HG03103 (cell line): ENCODE measurements around the gene TAS2R60.

Source experiments
- ATAC-seq: cut with Tn5 transposase; IDR thresholded peaks from one replicate; pipeline ENCODE4 v1.9.1; 2021; ENCODE audit warnings: low read depth; ENCODE audit not compliant: unreplicated experiment

Gene TAS2R60

GRCh38 chr7:143437578-143437977, 5.7 kb upstream of the TAS2R60 start:
- ATAC-seq, result no peak

GRCh38 chr7:143439866-143440265, 3.4 kb upstream of the TAS2R60 start:
- ATAC-seq, result no peak

DNA sequence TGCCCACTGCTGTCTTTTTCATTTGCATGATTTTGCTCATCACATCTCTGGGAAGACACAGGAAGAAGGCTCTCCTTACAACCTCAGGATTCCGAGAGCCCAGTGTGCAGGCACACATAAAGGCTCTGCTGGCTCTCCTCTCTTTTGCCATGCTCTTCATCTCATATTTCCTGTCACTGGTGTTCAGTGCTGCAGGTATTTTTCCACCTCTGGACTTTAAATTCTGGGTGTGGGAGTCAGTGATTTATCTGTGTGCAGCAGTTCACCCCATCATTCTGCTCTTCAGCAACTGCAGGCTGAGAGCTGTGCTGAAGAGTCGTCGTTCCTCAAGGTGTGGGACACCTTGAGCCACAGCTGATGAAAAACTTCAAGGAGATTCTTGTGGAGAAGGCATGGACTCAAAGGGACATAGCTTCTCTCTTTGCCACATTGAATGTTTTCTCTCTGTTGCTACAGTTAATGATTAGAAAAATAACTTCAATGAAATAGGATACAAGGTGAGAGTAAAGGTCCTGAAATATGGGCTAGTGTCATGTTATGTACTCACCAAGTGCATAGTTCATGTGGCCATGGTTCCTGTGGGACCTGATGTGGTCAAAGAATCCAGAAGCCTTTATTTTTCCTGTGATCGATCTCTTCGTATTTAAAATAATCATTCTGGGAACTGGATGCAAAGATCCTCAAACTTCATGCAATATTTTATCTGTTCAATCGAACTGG, 970 bp downstream of the TAS2R60 start:
- no peak for ATAC-seq

- ATAC-seq, result no peak
Measured at GRCh38 chr7:143444785-143445184, 1.5 kb downstream of the TAS2R60 start.

- no peak for ATAC-seq
Measured at GRCh38 chr7:143447466-143447865, 4.2 kb downstream of the TAS2R60 start.

- no peak for ATAC-seq
Measured at GRCh38 chr7:143448429-143448828, 5.2 kb downstream of the TAS2R60 start.

GRCh38 chr7:143449793-143450192, 6.5 kb downstream of the TAS2R60 start:
- no peak for ATAC-seq

DNA sequence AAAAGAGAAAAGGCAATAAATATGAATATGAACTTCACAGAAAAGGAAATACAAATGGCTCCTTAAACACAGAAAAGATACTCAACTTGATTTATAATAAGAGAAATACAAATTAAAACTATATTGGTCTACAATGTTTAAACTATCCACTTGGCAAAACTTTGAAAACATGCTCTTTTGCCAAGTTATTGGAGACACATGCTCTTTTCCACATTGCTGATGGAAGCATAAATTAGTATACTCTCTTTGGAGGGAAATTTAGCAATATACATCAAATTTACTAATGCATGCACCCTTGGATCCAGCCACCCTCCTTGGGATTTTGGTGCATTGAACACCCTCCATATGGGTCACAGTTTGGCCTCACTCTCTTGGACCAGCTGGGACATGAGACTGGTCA, 7.9 kb downstream of the TAS2R60 start:
- no peak for ATAC-seq

- ATAC-seq, result no peak
Measured at GRCh38 chr7:143451746-143452145, 8.5 kb downstream of the TAS2R60 start.

DNA sequence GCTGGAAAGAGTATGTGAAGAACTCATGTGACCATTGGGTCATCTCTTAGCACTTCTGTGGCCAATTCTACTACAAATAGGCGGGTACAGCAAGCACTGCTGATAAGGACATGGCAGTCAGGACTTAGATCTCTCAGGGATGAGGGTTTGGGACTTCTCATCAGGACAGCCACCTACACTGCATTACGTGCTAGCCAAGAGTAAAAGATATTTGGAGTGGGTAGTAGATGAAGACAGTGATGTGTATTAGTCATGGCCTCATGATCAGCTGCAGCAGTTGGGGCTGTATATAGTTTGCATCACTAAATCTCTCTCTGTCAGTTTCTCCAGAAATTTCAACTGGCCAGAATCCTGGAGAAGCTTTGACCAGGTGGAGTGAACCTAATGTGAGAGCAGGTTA, 9.2 kb downstream of the TAS2R60 start:
- no peak for ATAC-seq

- ATAC-seq, result no peak
Measured at GRCh38 chr7:143454091-143454680, 10.9 kb downstream of the TAS2R60 start.

DNA sequence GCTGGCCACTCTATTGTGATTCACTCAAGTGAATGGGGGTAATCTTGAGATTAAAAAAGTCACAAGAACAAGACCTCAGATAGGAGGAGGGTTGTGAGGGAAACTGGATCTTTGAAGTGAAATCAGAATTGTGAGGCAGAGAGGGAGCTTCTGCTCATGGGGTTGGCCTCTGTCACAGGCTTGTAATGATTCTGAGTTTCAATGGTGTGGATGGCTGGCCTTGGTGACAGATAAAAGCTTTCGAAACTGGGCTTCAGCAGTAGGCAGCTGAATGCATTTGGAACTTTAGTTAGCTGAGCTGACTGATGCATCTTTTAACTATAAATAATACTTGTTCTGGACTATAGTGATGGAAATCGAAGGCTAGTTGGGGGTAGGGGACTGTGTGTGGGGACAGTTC, 12.2 kb downstream of the TAS2R60 start:
- ATAC-seq, result no peak

DNA sequence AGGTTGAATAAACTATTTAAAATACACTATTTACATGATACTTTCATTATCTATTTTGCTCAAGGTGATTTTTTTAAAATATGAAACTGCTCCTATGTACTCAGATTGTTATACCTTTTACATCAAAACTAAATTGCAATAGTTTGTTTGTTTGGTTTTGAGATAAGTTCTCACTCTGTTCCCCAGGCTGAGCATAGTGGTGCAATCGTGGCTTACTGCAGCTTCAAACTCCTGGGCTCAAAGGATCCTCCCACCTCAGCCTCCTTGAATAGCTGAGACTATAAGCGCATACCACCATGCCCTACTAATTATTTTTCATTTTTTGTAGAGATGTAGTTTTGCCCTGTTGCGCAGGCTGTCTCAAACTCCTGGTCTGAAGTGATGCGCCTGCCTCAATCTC, 12.7 kb downstream of the TAS2R60 start:
- ATAC-seq, result no peak

DNA sequence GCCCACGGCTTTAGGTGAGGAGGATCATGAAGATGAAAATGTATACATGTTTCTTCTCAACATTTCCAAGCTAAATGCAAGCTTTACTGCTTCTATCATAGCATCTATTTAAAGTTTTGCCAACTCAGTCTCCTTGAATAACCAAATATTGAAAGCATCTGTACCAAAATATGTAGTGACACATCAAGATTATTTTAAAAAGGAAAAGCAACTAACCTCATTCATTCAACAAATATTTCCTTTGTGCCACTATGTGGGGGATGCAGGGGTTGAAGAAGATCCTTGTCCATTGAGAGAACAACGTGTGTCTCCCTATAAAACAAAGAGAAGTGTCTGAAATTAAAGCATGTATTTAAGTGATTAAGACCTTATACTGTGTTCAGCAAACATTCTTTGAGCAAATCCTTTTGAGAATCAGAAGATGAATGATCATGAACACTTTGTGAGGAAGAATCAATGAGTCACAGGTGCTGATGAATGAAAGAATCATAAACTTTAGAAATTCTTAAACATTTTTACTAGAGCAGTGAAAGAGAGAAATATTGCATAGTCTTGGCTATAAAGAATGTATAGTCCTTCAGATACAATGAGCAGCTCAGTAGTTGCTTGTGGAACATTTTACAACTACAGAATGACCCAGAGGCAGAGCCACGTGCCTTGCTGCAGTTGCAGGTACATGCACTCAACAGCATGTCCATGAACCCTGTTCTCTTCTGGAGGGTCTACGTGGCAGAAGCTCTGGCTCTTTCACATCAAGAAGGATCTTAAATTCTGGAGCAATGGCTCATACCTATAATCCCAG, 13.9 kb downstream of the TAS2R60 start:
- no peak for ATAC-seq

DNA sequence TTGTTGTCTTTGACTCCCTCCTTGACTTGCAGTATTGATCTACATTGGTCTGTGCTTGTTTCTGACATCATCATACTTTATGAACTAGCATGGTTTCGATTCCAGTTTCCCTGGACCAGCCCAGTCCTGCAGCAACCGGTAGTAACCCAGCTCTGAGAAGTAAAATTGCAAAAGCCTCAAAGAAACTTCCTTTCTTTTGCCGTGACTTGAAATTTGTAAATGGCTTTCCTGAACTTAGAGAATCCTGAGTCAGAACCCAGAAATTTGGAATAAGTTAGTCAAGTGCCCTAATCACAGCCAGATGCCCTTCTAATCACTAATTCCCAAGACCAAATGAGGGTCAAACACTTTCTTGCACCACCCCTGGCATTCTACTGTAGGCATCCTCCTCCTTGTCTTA, 15.0 kb downstream of the TAS2R60 start:
- ATAC-seq, result no peak

DNA sequence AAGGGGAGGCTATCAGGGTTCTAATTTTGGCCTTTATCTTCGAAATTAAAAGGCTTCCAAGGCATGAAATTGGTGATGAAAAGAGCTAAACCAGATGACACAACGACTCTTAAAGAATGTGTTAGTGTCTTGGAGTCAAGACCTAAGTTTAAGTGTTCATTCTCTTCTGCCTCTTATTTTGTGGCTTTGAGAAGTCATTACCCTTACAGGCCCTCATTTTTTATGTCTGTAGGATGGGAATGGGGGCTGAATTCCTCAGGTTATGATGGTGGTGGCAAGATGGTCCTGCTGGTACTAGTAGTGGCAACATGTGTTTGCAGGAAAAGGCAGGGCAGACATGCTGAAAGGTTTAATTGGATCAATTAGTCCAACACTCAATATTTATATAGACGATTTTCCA, 15.4 kb downstream of the TAS2R60 start:
- ATAC-seq, result no peak

GRCh38 chr7:143459359-143459758, 16.1 kb downstream of the TAS2R60 start:
- ATAC-seq, result no peak

DNA sequence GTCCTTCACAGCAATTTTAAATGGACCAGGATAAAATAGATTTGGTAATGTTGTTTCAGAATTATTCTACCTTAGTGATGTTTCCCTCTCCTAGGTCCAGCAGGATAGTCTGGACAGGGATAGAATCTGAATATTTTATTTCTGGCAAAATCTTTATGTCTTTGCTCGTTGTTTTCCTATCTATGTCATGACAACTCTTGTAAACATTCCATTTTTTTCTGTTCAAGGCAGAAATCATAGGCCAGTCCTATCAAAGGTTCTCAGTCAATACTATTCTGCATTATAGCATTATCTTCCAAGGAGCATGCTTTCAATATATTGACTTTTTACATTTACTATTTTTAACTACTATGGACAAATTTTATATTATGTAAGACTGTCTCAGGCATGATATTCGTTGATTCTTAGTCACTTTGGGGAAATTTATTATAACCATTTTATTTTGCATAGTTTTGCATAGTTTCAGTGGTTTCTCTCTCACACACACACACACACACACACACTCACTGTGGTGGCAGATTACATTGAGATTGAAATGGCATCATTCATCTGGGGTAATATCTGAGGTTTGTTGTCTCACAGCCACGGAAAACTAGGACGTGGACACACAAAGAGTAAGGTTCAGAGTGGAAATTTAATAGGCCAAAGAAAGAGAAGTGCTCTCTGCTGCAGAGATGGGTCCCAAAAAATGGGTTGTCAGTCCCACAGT, 17.2 kb downstream of the TAS2R60 start:
- no peak for ATAC-seq

- ATAC-seq, result no peak
Measured at GRCh38 chr7:143462045-143462444, 18.8 kb downstream of the TAS2R60 start.

- no peak for ATAC-seq
Measured at GRCh38 chr7:143463556-143463955, 20.3 kb downstream of the TAS2R60 start.

GRCh38 chr7:143463957-143464356, 20.7 kb downstream of the TAS2R60 start:
- no peak for ATAC-seq
